RWPE2 (cell line): ENCODE data around the gene NOL9.

Experiments
- ATAC-seq: fragments of 200-7000 bp; cut with Tn5 transposase; 3 replicates; pipeline ENCODE4 v1.9.1; 2021; ENCODE audit warnings: low read depth
- DNase-seq: peaks from one replicate; pipeline ENCODE4 v3.0.0-alpha.2; 2020; ENCODE audit warnings: low spot score
- H3K27ac ChIP-seq: fragments of 450-650 bp; 2 replicates; pipeline ENCODE4 v1.5.1; 2017; ENCODE audit warnings: mild to moderate bottlenecking; ENCODE audit not compliant: poor library complexity, severe bottlenecking
- H3K27me3 ChIP-seq: fragments of 250-450 bp; sonication (Bioruptor Pico); 2 replicates; pipeline ENCODE4 v1.5.1; 2021; ENCODE audit warnings: mild to moderate bottlenecking, moderate library complexity; ENCODE audit not compliant: insufficient read depth, poor library complexity, severe bottlenecking
- H3K36me3 ChIP-seq: fragments of 250-450 bp; sonication (Bioruptor Pico); 2 replicates; pipeline ENCODE4 v1.5.1; 2020; ENCODE audit warnings: low read depth, mild to moderate bottlenecking, moderate library complexity
- H3K4me1 ChIP-seq: fragments of 250-450 bp; sonication (Bioruptor Pico); 2 replicates; pipeline ENCODE4 v1.5.1; 2021; ENCODE audit warnings: mild to moderate bottlenecking, moderate library complexity; ENCODE audit not compliant: insufficient read depth, poor library complexity, severe bottlenecking
- H3K4me3 ChIP-seq: fragments of 250-450 bp; sonication (Bioruptor Pico); 2 replicates; pipeline ENCODE4 v1.5.1; 2021; ENCODE audit warnings: mild to moderate bottlenecking, moderate library complexity; ENCODE audit not compliant: severe bottlenecking
- H3K9me3 ChIP-seq: fragments of 250-450 bp; sonication (Bioruptor Pico); 2 replicates; pipeline ENCODE4 v1.5.1; 2021; ENCODE audit warnings: mild to moderate bottlenecking, moderate library complexity; ENCODE audit not compliant: severe bottlenecking
- CTCF ChIP-seq: fragments of 450-650 bp; IDR thresholded peaks from one replicate; pipeline ENCODE4 v1.5.1; 2017; ENCODE audit warnings: mild to moderate bottlenecking, moderate library complexity; ENCODE audit not compliant: poor library complexity, severe bottlenecking

NOL9 gene

DNA sequence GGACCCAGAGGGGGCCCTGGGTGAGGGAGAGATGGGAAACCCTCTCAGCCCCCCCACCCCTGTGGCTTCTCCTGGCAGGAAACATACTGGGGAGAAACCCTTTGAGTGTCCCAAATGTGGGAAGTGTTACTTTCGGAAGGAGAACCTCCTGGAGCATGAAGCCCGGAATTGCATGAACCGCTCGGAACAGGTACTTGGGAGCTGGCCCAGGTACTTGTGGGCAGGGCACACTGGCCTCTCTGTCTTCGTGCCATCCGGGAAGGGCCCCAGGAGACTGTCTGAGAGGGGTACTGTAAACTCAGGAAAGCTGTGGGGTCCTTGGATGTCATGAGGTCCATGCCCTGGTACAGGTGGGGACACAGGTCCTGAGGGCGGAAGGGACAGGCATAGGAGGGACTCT is 31.5 kb upstream of the NOL9 start:
- H3K9me3 ChIP-seq: no peaks in the 10 kb centered on the region
- ATAC-seq (no peak), DNase-seq (no peak)
- H3K36me3 ChIP-seq: peaks cover 50% of the 10 kb centered on the region
- no peak overlapping the region for H3K27ac ChIP-seq
- H3K4me3 ChIP-seq: no peak overlapping the region
- peaks cover 29% of the 10 kb centered on the region for H3K4me1 ChIP-seq
- no peak for TF ChIP-seq CTCF
- H3K27me3 ChIP-seq: no peaks in the 10 kb centered on the region

GRCh38 chr1:6585081-6585722 is 30.9 kb upstream of the NOL9 start:
- H3K36me3 ChIP-seq: peaks cover 44% of the 10 kb centered on the region
- H3K27me3 ChIP-seq: no peaks in the 10 kb centered on the region
- peaks cover 29% of the 10 kb centered on the region for H3K4me1 ChIP-seq
- H3K27ac ChIP-seq: no peak overlapping the region
- no peak overlapping the region for H3K4me3 ChIP-seq
- TF ChIP-seq CTCF: no peak
- H3K9me3 ChIP-seq: no peaks in the 10 kb centered on the region
- DNase-seq: no peak
- no peak for ATAC-seq

GRCh38 chr1:6584126-6585080 is 30.1 kb upstream of the NOL9 start:
- ATAC-seq: no peak

DNA sequence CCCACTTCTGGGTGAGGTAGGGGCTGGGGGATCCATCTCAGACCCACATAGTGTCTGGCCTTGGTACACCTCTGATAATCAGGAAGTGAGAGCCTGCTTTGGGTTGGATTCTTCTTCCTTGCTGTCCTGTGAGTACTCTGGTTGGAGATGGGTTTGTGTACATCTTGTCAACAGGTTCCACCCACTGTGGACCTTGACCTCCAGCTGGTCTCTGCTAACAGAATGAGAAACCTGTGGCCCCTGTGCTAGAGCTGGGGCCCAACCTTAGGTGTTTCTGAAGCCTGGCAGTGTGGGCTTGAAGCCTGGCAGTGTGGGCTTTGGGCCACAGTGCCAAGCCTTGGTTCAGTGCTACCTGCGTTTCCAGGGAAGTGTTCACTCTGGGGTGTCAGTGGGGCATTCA is 28.1 kb upstream of the NOL9 start:
- no peak for TF ChIP-seq CTCF
- H3K9me3 ChIP-seq: no peaks in the 10 kb centered on the region
- DNase-seq: no peak
- peak overlapping the region; percentile 21 for H3K27ac ChIP-seq
- ATAC-seq: no peak
- peaks cover 18% of the 10 kb centered on the region for H3K4me1 ChIP-seq
- H3K27me3 ChIP-seq: no peaks in the 10 kb centered on the region
- peaks cover 19% of the 10 kb centered on the region for H3K36me3 ChIP-seq
- no peak overlapping the region for H3K4me3 ChIP-seq

More at GRCh38 chr1:6584126-6585080, 30.1 kb upstream of the NOL9 start:
- Histone ChIP-seq H3K36me3 (peaks cover 36% of the 10 kb centered on the region), H3K4me3 (no peak overlapping the region), H3K27me3 (no peaks in the 10 kb centered on the region), H3K9me3 (no peaks in the 10 kb centered on the region), H3K27ac (no peak overlapping the region), H3K4me1 (peaks cover 29% of the 10 kb centered on the region)
- no peak for TF ChIP-seq CTCF
- no peak for DNase-seq
